Measurements from ENCODE around the gene FKBP11. TPM values are rescaled to one million over a fixed set of nuclear protein-coding genes. Genes with fewer than 3 reads are reported as not detected.
"Not testable (repeated sequence)": the region's sequence is repeated elsewhere in the genome, so short reads cannot be mapped to it uniquely, and the experiment has no call there.

Gene FKBP11
- total RNA-seq, 1 donor from 2014 or later, result 12.3 TPM

- no peak for DNase-seq
- no peaks in the 10 kb centered on the region for H3K36me3 Mint-ChIP-seq (ENCODE audit: unreplicated experiment)
- H3K4me1 Mint-ChIP-seq (ENCODE audit: low read depth, unreplicated experiment), result peaks cover 16% of the 10 kb centered on the region
- peaks cover 2% of the 10 kb centered on the region for H3K27me3 Mint-ChIP-seq (ENCODE audit: unreplicated experiment)
- no peak for TF ChIP-seq CTCF (IDR thresholded peaks at IDR 0.05; ENCODE audit: partially characterized antibody, unreplicated experiment)
- peaks cover 2% of the 10 kb centered on the region for H3K9me3 Mint-ChIP-seq (ENCODE audit: unreplicated experiment)
- H3K4me3 Mint-ChIP-seq (ENCODE audit: unreplicated experiment), result no peak overlapping the region
- no peak overlapping the region for H3K27ac Mint-ChIP-seq (ENCODE audit: unreplicated experiment)
These were observed 44.6 kb downstream of the FKBP11 start for GRCh38 chr12:48880647-48881046.

- peaks cover 2% of the 10 kb centered on the region for H3K9me3 Mint-ChIP-seq (ENCODE audit: unreplicated experiment)
- DNase-seq, result no peak
- no peaks in the 10 kb centered on the region for H3K36me3 Mint-ChIP-seq (ENCODE audit: unreplicated experiment)
- no peak overlapping the region for H3K4me3 Mint-ChIP-seq (ENCODE audit: unreplicated experiment)
- TF ChIP-seq CTCF (IDR thresholded peaks at IDR 0.05; ENCODE audit: partially characterized antibody, unreplicated experiment), result no peak
- H3K27ac Mint-ChIP-seq (ENCODE audit: unreplicated experiment), result no peak overlapping the region
- H3K27me3 Mint-ChIP-seq (ENCODE audit: unreplicated experiment), result peaks cover 2% of the 10 kb centered on the region
- H3K4me1 Mint-ChIP-seq (ENCODE audit: low read depth, unreplicated experiment), result peaks cover 14% of the 10 kb centered on the region
These were observed 46.7 kb downstream of the FKBP11 start for GRCh38 chr12:48878548-48878947.

- Mint-ChIP-seq H3K9me3 (ENCODE audit: unreplicated experiment) (no peaks in the 10 kb centered on the region), H3K27ac (ENCODE audit: unreplicated experiment) (no peak overlapping the region), H3K4me3 (ENCODE audit: unreplicated experiment) (no peak overlapping the region), H3K4me1 (ENCODE audit: low read depth, unreplicated experiment) (no peaks in the 10 kb centered on the region), H3K27me3 (ENCODE audit: unreplicated experiment) (peaks cover 4% of the 10 kb centered on the region), H3K36me3 (ENCODE audit: unreplicated experiment) (no peaks in the 10 kb centered on the region)
- no peak for DNase-seq
- TF ChIP-seq CTCF (IDR thresholded peaks at IDR 0.05; ENCODE audit: partially characterized antibody, unreplicated experiment), result no peak
These were observed 49.3 kb downstream of the FKBP11 start for GRCh38 chr12:48875944-48876515.

- not testable (repeated sequence) for H3K4me3 Mint-ChIP-seq (ENCODE audit: unreplicated experiment); H3K9me3 Mint-ChIP-seq (ENCODE audit: unreplicated experiment); H3K36me3 Mint-ChIP-seq (ENCODE audit: unreplicated experiment); H3K27me3 Mint-ChIP-seq (ENCODE audit: unreplicated experiment); H3K27ac Mint-ChIP-seq (ENCODE audit: unreplicated experiment); H3K4me1 Mint-ChIP-seq (ENCODE audit: low read depth, unreplicated experiment); DNase-seq
These were observed 51.8 kb downstream of the FKBP11 start for GRCh38 chr12:48873534-48873933.

- Mint-ChIP-seq H3K27ac (ENCODE audit: unreplicated experiment) (no peak overlapping the region), H3K9me3 (ENCODE audit: unreplicated experiment) (peaks cover 4% of the 10 kb centered on the region), H3K4me1 (ENCODE audit: low read depth, unreplicated experiment) (no peaks in the 10 kb centered on the region), H3K36me3 (ENCODE audit: unreplicated experiment) (no peaks in the 10 kb centered on the region), H3K27me3 (ENCODE audit: unreplicated experiment) (peaks cover 7% of the 10 kb centered on the region), H3K4me3 (ENCODE audit: unreplicated experiment) (no peak overlapping the region)
- DNase-seq, result no peak
- TF ChIP-seq CTCF (IDR thresholded peaks at IDR 0.05; ENCODE audit: partially characterized antibody, unreplicated experiment), result no peak
These were observed 52.2 kb downstream of the FKBP11 start for GRCh38 chr12:48873096-48873495.

Other genes with a start within 250 kb of the FKBP11 start
- 48.9 TPM for gene KANSL2, start 243.3 kb downstream of the FKBP11 start, total RNA-seq (ENCODE audit: unreplicated experiment)
- 42.5 TPM for gene CCNT1, start 208.8 kb downstream of the FKBP11 start, total RNA-seq (ENCODE audit: unreplicated experiment)
- gene ADCY6, start 136.4 kb downstream of the FKBP11 start, total RNA-seq (ENCODE audit: unreplicated experiment), result 17.4 TPM
- gene CACNB3, start 107.0 kb downstream of the FKBP11 start, total RNA-seq (ENCODE audit: unreplicated experiment), result 155 TPM
- 65.7 TPM for gene DDX23, start 73.3 kb downstream of the FKBP11 start, total RNA-seq (ENCODE audit: unreplicated experiment)
- 1.8 TPM for gene RND1, start 59.6 kb downstream of the FKBP11 start, total RNA-seq (ENCODE audit: unreplicated experiment)
- 162 TPM for gene ARF3, start 32.0 kb upstream of the FKBP11 start, total RNA-seq (ENCODE audit: unreplicated experiment)
- gene WNT10B, start 46.2 kb upstream of the FKBP11 start, total RNA-seq (ENCODE audit: unreplicated experiment), result not detected
- not detected for gene WNT1, start 52.8 kb upstream of the FKBP11 start, total RNA-seq (ENCODE audit: unreplicated experiment)
- 6.4 TPM for gene DDN, start 73.9 kb upstream of the FKBP11 start, total RNA-seq (ENCODE audit: unreplicated experiment)
- gene PRKAG1, start 93.3 kb upstream of the FKBP11 start, total RNA-seq (ENCODE audit: unreplicated experiment), result 58.2 TPM
- gene KMT2D, start 135.3 kb upstream of the FKBP11 start, total RNA-seq (ENCODE audit: unreplicated experiment), result 144 TPM
- 2.3 TPM for gene RHEBL1, start 144.5 kb upstream of the FKBP11 start, total RNA-seq (ENCODE audit: unreplicated experiment)
- gene DHH, start 169.3 kb upstream of the FKBP11 start, total RNA-seq (ENCODE audit: unreplicated experiment), result 1.2 TPM
- gene LMBR1L, start 185.4 kb upstream of the FKBP11 start, total RNA-seq (ENCODE audit: unreplicated experiment), result 371 TPM
- 924 TPM for gene TUBA1B, start 205.9 kb upstream of the FKBP11 start, total RNA-seq (ENCODE audit: unreplicated experiment)